Neutrophil (primary cell): Measurements from ENCODE around the gene JUP.

Experiments
- H3K27ac ChIP-seq: fragments of 200-600 bp; sonication (generic); 2 replicates; pipeline ENCODE4 v1.5.1; 2016; ENCODE audit warnings: mild to moderate bottlenecking, moderate library complexity
- H3K27me3 ChIP-seq: fragments of 200-600 bp; sonication (generic); 2 replicates; pipeline ENCODE4 v1.6.0; 2016; ENCODE audit warnings: mild to moderate bottlenecking
- H3K36me3 ChIP-seq: fragments of 200-600 bp; sonication (generic); 2 replicates; pipeline ENCODE4 v1.5.1; 2017
- H3K4me1 ChIP-seq, 2 experiments: fragments of 200-600 bp in 1 of 2; sonication (generic) in 1 of 2; 1 replicate in 1 of 2; 2 replicates in 1 of 2; pipeline versions ENCODE4 v1.5.1 to v1.6.1; 2013 to 2016; ENCODE audit warnings: low read depth in 1 of 2, low read length in 1 of 2, mild to moderate bottlenecking in 1 of 2, moderate library complexity in 1 of 2; ENCODE audit not compliant: control insufficient read depth in 1 of 2, insufficient read depth in 1 of 2
- H3K4me3 ChIP-seq, 2 experiments: fragments of 200-600 bp in 1 of 2; sonication (generic) in 1 of 2; 1 replicate in 1 of 2; 2 replicates in 1 of 2; pipeline ENCODE4 v1.5.1; 2013 to 2016; ENCODE audit warnings: low read depth in 1 of 2, low read length in 1 of 2, mild to moderate bottlenecking in 1 of 2, moderate library complexity in 1 of 2
- H3K9me3 ChIP-seq: fragments of 200-600 bp; sonication (generic); 2 replicates; pipeline ENCODE4 v1.5.1; 2016
- TF ChIP-seq, protein P1 (sequence below): fragments of 200-600 bp; sonication (generic); IDR thresholded peaks from 2 replicates; pipeline ENCODE4 v1.5.1; 2016; ENCODE audit warnings: antibody characterized with exemption

Gene JUP

GRCh38 chr17:41775394-41776226 is 10.9 kb downstream of the JUP start:
- Histone ChIP-seq H3K36me3 (no peaks in the 10 kb centered on the region), H3K27me3 (peaks cover 7% of the 10 kb centered on the region), H3K27ac (no peak overlapping the region), H3K9me3 (no peaks in the 10 kb centered on the region), H3K4me3 (no peak overlapping the region), H3K4me1 (no peaks in the 10 kb centered on the region)
- TF ChIP-seq, protein P1, sequence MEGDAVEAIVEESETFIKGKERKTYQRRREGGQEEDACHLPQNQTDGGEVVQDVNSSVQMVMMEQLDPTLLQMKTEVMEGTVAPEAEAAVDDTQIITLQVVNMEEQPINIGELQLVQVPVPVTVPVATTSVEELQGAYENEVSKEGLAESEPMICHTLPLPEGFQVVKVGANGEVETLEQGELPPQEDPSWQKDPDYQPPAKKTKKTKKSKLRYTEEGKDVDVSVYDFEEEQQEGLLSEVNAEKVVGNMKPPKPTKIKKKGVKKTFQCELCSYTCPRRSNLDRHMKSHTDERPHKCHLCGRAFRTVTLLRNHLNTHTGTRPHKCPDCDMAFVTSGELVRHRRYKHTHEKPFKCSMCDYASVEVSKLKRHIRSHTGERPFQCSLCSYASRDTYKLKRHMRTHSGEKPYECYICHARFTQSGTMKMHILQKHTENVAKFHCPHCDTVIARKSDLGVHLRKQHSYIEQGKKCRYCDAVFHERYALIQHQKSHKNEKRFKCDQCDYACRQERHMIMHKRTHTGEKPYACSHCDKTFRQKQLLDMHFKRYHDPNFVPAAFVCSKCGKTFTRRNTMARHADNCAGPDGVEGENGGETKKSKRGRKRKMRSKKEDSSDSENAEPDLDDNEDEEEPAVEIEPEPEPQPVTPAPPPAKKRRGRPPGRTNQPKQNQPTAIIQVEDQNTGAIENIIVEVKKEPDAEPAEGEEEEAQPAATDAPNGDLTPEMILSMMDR = no peak

GRCh38 chr17:41773731-41774193 is 12.7 kb downstream of the JUP start:
- H3K4me1 ChIP-seq = no peaks in the 10 kb centered on the region
- H3K36me3 ChIP-seq = no peaks in the 10 kb centered on the region
- H3K4me3 ChIP-seq = no peak overlapping the region
- H3K27me3 ChIP-seq = peaks cover 7% of the 10 kb centered on the region
- TF ChIP-seq, protein P1 = no peak
- no peak overlapping the region for H3K27ac ChIP-seq
- no peaks in the 10 kb centered on the region for H3K9me3 ChIP-seq

DNA sequence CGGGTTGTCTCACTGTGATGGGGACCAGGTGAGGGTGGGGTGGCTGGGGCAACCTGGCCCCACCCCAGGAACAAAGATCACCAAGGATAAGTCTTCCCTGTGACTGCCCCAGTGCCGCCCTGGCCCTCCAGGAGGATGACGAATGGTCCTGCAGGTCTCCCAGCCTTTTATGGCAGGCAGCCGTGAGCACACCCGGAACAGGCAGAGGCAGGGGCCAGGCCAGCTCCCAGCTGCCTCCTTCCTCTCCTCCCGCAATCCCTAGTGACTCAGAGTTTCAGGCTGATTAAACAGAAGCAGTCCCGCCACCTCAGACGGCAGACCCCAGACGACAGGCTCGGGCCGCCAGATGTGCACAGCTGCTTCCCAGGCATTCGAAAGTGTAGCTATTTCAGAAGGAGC is 13.3 kb downstream of the JUP start:
- Histone ChIP-seq H3K27me3 (peaks cover 7% of the 10 kb centered on the region), H3K9me3 (no peaks in the 10 kb centered on the region), H3K36me3 (no peaks in the 10 kb centered on the region), H3K4me1 (no peaks in the 10 kb centered on the region), H3K4me3 (no peak overlapping the region), H3K27ac (no peak overlapping the region)
- TF ChIP-seq, protein P1 = no peak

DNA sequence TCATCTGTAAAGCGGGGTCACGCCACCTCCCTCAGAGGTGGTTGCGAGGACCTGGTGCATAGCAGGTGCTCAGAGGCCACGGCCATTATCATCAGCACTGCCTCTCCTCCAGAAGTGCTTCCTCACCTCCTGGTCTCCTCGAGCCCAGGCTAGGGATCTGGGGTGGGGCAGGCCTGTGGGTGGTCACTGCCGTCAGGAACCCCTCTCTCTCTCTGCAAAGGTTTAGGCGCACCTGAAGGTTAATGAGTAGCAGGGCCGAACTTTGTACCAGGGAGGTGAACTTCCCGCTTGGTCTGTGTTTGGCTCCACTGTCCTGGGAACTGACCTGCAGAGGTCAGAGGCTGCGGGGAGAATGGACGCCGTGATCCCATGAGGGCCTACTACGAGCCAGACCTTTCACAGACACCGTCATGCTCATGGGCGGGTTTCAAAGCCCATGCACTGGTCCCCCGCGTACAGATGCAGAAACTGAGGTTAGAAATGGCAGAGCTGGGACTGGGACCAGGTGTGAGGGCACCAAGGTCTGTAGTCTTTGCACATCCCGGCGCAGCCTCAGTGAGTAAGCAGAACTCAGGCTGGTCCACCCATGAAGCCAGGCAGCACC is 13.8 kb downstream of the JUP start:
- Histone ChIP-seq H3K27ac (no peak overlapping the region), H3K9me3 (no peaks in the 10 kb centered on the region), H3K36me3 (no peaks in the 10 kb centered on the region), H3K4me1 (no peaks in the 10 kb centered on the region), H3K4me3 (no peak overlapping the region), H3K27me3 (peaks cover 2% of the 10 kb centered on the region)
- TF ChIP-seq, protein P1 = no peak

- Histone ChIP-seq H3K4me3 (no peak overlapping the region), H3K27me3 (no peaks in the 10 kb centered on the region), H3K4me1 (no peaks in the 10 kb centered on the region), H3K36me3 (no peaks in the 10 kb centered on the region), H3K9me3 (no peaks in the 10 kb centered on the region), H3K27ac (no peak overlapping the region)
- TF ChIP-seq, protein P1 = no peak
These were observed 14.3 kb downstream of the JUP start for GRCh38 chr17:41772218-41772585.
